NCI-H460 (cell line): Measurements from ENCODE around the gene FRMD4B. TPM values are rescaled to one million over a fixed set of nuclear protein-coding genes. Genes with fewer than 3 reads are reported as not detected.
A peak's percentile ranks its signal among the peaks of the same experiment; 100 is the strongest.
"Not testable (repeated sequence)": the region's sequence is repeated elsewhere in the genome, so short reads cannot be mapped to it uniquely, and the experiment has no call there.

ENCODE experiments used
- DNase-seq: peaks from one replicate; pipeline ENCODE4 v3.0.0-alpha.2; 2016; ENCODE audit warnings: low read depth; ENCODE audit errors: extremely low read depth
- total RNA-seq: library from RNA; depleted of rRNA; stranded (reverse); fragments of >200 nt; shearing (Covaris generic); gene quantifications from 2 replicates; pipeline ENCODE4 v1.2.3, GENCODE V29; 2014

The FRMD4B gene
- total RNA-seq, 1 experiment from 2014 or later = 21.1 TPM

GRCh38 chr3:69325151-69325550, 60.7 kb downstream of the FRMD4B start:
- no peak for DNase-seq

- peak; percentile 23 for DNase-seq
Observed at GRCh38 chr3:69324362-69325025, 61.4 kb downstream of the FRMD4B start.

GRCh38 chr3:69323941-69324340, 61.9 kb downstream of the FRMD4B start:
- no peak for DNase-seq

GRCh38 chr3:69322512-69322911, 63.4 kb downstream of the FRMD4B start:
- not testable (repeated sequence) for DNase-seq

- DNase-seq = no peak
Observed at GRCh38 chr3:69322158-69322509, 63.8 kb downstream of the FRMD4B start.

GRCh38 chr3:69321301-69322157, 64.4 kb downstream of the FRMD4B start:
- DNase-seq = no peak

- DNase-seq = no peak
Observed at GRCh38 chr3:69320871-69321271, 65.0 kb downstream of the FRMD4B start.

GRCh38 chr3:69319652-69320051, 66.2 kb downstream of the FRMD4B start:
- DNase-seq = no peak

- DNase-seq = no peak
Observed at GRCh38 chr3:69318410-69318809, 67.5 kb downstream of the FRMD4B start.

- DNase-seq = no peak
Observed at GRCh38 chr3:69313251-69313650, 72.6 kb downstream of the FRMD4B start.

- DNase-seq = peak; percentile 19
Observed at GRCh38 chr3:69309814-69310213, 76.1 kb downstream of the FRMD4B start.

- DNase-seq = peak; percentile 74
Observed at GRCh38 chr3:69306239-69307185, 79.4 kb downstream of the FRMD4B start.

GRCh38 chr3:69305011-69305410, 80.9 kb downstream of the FRMD4B start:
- DNase-seq = no peak

GRCh38 chr3:69304396-69304795, 81.5 kb downstream of the FRMD4B start:
- DNase-seq = no peak

- no peak for DNase-seq
Observed at GRCh38 chr3:69300296-69300695, 85.6 kb downstream of the FRMD4B start.

- no peak for DNase-seq
Observed at GRCh38 chr3:69299344-69299743, 86.5 kb downstream of the FRMD4B start.

- no peak for DNase-seq
Observed at GRCh38 chr3:69297501-69297900, 88.4 kb downstream of the FRMD4B start.

- DNase-seq = no peak
Observed at GRCh38 chr3:69296995-69297394, 88.9 kb downstream of the FRMD4B start.

- DNase-seq = no peak
Observed at GRCh38 chr3:69294014-69294766, 91.7 kb downstream of the FRMD4B start.

GRCh38 chr3:69292959-69293574, 92.8 kb downstream of the FRMD4B start:
- no peak for DNase-seq
